Measurements from ENCODE around the gene LAMC2.

The LAMC2 gene

GRCh38 chr1:183291216-183291762 is 105.2 kb downstream of the LAMC2 start:
- DNase-seq, result no peak

GRCh38 chr1:183291802-183292514 is 105.9 kb downstream of the LAMC2 start:
- DNase-seq, result peak; percentile 82

GRCh38 chr1:183293241-183293640 is 107.2 kb downstream of the LAMC2 start:
- no peak for DNase-seq

- no peak for DNase-seq
These were observed 107.8 kb downstream of the LAMC2 start for GRCh38 chr1:183293876-183294275.
